ENCODE results near the gene TCEAL8. TPM values are rescaled to one million over a fixed set of nuclear protein-coding genes. Genes with fewer than 3 reads are reported as not detected.

The TCEAL8 gene
- total RNA-seq, 1 experiment from 2014 or later = not detected

DNA sequence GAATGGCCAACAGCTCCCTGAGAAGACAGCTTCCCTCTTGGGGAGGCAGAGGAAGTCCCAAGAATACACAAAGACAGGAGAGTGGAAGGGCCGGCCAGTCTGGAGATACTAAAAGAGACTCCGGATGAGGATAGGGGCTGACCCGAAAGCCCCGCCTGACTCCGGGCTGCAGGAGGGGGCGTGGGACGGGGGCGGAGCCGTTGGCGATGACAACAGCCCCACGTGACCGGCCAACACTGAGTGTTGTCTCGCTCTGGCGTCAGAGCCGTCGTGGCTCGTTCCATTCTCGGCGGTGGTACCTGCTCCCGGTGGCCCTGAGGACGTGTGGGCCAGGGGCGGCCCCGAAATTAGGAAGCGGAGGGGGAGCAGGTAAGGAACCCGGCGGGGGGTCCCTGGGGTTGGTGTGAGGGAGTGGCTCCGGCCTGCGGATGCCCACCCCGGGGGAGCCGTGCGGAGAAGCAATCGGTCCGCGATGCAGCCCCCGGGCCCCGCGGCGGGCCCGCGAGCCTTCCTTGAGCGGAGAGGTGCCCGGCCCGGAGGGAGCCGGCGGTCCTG is 40.0 kb downstream of the TCEAL8 start, which contains the start of gene BEX4:
Gene BEX4, plus strand, starts transcription at position 239 of the 555 bp plus-strand sequence. CDS start 1,046 bp downstream, outside the sequence.
- TF ChIP-seq, protein P1, sequence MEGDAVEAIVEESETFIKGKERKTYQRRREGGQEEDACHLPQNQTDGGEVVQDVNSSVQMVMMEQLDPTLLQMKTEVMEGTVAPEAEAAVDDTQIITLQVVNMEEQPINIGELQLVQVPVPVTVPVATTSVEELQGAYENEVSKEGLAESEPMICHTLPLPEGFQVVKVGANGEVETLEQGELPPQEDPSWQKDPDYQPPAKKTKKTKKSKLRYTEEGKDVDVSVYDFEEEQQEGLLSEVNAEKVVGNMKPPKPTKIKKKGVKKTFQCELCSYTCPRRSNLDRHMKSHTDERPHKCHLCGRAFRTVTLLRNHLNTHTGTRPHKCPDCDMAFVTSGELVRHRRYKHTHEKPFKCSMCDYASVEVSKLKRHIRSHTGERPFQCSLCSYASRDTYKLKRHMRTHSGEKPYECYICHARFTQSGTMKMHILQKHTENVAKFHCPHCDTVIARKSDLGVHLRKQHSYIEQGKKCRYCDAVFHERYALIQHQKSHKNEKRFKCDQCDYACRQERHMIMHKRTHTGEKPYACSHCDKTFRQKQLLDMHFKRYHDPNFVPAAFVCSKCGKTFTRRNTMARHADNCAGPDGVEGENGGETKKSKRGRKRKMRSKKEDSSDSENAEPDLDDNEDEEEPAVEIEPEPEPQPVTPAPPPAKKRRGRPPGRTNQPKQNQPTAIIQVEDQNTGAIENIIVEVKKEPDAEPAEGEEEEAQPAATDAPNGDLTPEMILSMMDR (IDR thresholded peaks at IDR 0.05; ENCODE audit: unreplicated experiment) = no peak
- Mint-ChIP-seq H3K4me3 (ENCODE audit: low read depth, unreplicated experiment) (no peak within 1 kb of the TSS), H3K9me3 (ENCODE audit: low read depth, unreplicated experiment) (no peaks in the 10 kb centered on the region), H3K36me3 (ENCODE audit: insufficient read depth, unreplicated experiment) (no peaks in the 10 kb centered on the region), H3K27ac (ENCODE audit: unreplicated experiment) (no peak within 1 kb of the TSS), H3K4me1 (ENCODE audit: low read depth, unreplicated experiment) (no peaks in the 10 kb centered on the region), H3K27me3 (ENCODE audit: unreplicated experiment) (peaks cover 15% of the 10 kb centered on the region)
- CTCF ChIA-PET = no interaction called here
- peak; percentile 2 for DNase-seq
- intact Hi-C loops (cut with micrococcal nuclease; ENCODE audit: unreplicated experiment) = loop anchor here (5.0 kb wide), 1 partner anchor 127 kb away; no protein-coding TSS in a partner anchor
- BruUV-seq (replicated peaks) = no TSS peak

DNA sequence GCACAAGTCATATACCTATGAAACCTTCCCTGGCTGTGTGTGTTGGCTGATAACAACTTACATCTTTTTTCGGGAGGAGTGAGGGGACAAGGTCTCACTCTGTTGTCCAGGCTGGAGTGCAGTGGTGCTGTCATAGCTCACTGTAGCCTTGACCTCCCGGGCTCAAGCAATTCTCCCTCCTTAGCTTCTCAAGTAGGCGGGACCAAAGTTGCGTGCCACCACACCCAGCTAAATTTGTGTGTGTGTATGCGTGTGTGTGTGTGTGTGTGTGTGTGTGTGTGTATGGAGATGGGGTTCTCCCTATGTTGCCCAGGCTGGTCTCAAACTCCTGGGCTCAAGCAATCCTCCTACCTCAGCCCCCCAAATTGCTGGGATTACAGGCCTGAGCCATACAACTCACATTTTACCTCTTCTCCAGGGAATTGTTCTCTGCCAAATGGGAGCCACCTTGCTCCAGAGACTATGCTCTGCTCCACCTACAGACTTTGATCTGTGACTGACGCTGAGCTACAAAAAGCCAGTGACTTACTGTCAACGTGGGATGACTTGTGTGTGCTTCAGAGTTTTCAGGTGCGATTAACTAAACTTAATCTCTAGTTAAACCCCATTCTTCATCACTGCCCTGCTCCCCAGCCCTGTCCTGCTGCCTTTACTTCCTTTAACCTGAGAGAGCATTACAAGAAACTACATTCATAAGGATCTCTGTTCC is 42.1 kb downstream of the TCEAL8 start:
- no peak for DNase-seq
- BruUV-seq (replicated peaks) = no TSS peak
- TF ChIP-seq, protein P1 (IDR thresholded peaks at IDR 0.05; ENCODE audit: unreplicated experiment) = no peak
- Mint-ChIP-seq H3K27ac (ENCODE audit: unreplicated experiment) (no peak overlapping the region), H3K36me3 (ENCODE audit: insufficient read depth, unreplicated experiment) (no peaks in the 10 kb centered on the region), H3K27me3 (ENCODE audit: unreplicated experiment) (peaks cover 3% of the 10 kb centered on the region), H3K4me3 (ENCODE audit: low read depth, unreplicated experiment) (no peak overlapping the region), H3K9me3 (ENCODE audit: low read depth, unreplicated experiment) (no peaks in the 10 kb centered on the region), H3K4me1 (ENCODE audit: low read depth, unreplicated experiment) (no peaks in the 10 kb centered on the region)
- CTCF ChIA-PET = no interaction called here
- intact Hi-C loops (cut with micrococcal nuclease; ENCODE audit: unreplicated experiment) = loop anchor here (5.0 kb wide), 1 partner anchor 129 kb away; no protein-coding TSS in a partner anchor

DNA sequence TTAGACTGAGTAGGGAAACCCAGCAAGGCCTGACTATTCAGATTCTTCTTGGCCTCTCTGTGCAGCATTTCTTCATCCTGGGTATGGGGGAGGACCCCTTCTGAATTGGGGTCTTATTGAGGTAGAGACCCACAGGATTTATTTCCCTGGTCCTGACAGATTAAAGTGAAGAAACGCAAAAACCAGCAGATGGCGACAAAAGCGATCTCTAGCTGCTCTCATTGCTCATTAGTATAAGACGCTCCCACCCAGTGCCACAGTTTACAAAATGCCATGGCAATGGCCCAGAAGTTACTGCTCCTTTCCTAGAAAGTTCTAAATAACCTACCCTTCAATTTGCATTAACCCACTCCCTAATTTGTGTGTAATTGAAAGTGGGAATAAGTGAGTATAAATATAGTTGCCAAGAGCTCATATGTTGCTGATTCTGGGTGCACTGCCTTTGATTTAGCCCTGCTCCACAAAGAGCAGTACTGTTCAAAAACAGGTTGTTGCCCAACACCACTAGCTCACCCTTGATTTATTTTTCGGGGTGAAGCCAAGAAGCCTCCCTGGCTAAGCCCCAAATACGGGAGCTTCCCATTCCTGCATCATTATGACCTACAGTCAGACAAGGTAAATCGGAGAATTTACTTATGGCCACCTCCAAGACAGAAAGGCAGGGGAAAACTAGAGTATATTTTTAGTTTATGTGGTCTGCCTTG is 43.8 kb downstream of the TCEAL8 start:
- CTCF ChIA-PET = interaction anchor here (0.6 to 1.2 kb wide), 5 partner anchors 17 to 278 kb away, joined by 3 to 10 read pairs (median 6); no protein-coding TSS in a partner anchor
- TF ChIP-seq, protein P1 (IDR thresholded peaks at IDR 0.05; ENCODE audit: unreplicated experiment) = peak; percentile 43
- H3K36me3 Mint-ChIP-seq (ENCODE audit: insufficient read depth, unreplicated experiment) = no peaks in the 10 kb centered on the region
- intact Hi-C loops (cut with micrococcal nuclease; ENCODE audit: unreplicated experiment) = loop anchor here (1.0 to 5.0 kb wide), 4 partner anchors 37 to 278 kb away; no protein-coding TSS in a partner anchor
- H3K9me3 Mint-ChIP-seq (ENCODE audit: low read depth, unreplicated experiment) = no peaks in the 10 kb centered on the region
- no TSS peak for BruUV-seq (replicated peaks)
- peaks cover 6% of the 10 kb centered on the region for H3K27me3 Mint-ChIP-seq (ENCODE audit: unreplicated experiment)
- peak; percentile 39 for DNase-seq
- no peak overlapping the region for H3K4me3 Mint-ChIP-seq (ENCODE audit: low read depth, unreplicated experiment)
- no peak overlapping the region for H3K27ac Mint-ChIP-seq (ENCODE audit: unreplicated experiment)
- no peaks in the 10 kb centered on the region for H3K4me1 Mint-ChIP-seq (ENCODE audit: low read depth, unreplicated experiment)

DNA sequence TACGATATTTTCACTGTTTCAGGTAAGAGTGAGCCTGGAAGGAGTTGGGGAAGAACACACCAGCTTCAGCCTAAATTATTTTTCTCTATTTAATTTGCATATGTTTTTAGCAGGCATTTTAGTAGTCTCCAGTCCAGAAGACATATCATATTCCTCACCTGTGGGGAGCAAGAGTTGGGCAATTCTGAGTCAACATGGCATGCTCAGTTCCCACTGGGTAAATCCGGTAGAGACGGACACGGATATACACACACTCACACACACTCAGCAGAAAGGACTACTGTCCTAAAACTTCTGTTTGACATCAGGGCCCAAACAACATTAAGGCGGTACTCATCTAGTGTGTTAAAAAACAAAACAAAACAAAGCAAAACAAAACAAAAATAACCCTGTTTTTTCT is 44.9 kb downstream of the TCEAL8 start:
- no peaks in the 10 kb centered on the region for H3K36me3 Mint-ChIP-seq (ENCODE audit: insufficient read depth, unreplicated experiment)
- no peak overlapping the region for H3K27ac Mint-ChIP-seq (ENCODE audit: unreplicated experiment)
- CTCF ChIA-PET = no interaction called here
- no peaks in the 10 kb centered on the region for H3K4me1 Mint-ChIP-seq (ENCODE audit: low read depth, unreplicated experiment)
- H3K4me3 Mint-ChIP-seq (ENCODE audit: low read depth, unreplicated experiment) = no peak overlapping the region
- no peak for DNase-seq
- BruUV-seq (replicated peaks) = no TSS peak
- H3K27me3 Mint-ChIP-seq (ENCODE audit: unreplicated experiment) = peaks cover 7% of the 10 kb centered on the region
- TF ChIP-seq, protein P1 (IDR thresholded peaks at IDR 0.05; ENCODE audit: unreplicated experiment) = no peak
- no peaks in the 10 kb centered on the region for H3K9me3 Mint-ChIP-seq (ENCODE audit: low read depth, unreplicated experiment)
- intact Hi-C loops (cut with micrococcal nuclease; ENCODE audit: unreplicated experiment) = loop anchor here (5.0 kb wide), 1 partner anchor 132 kb away; no protein-coding TSS in a partner anchor

Other genes starting within 250 kb of the TCEAL8 start
- 9.2 and 12.9 TPM in 2 replicates for gene BEX1, start 191.0 kb downstream of the TCEAL8 start, total RNA-seq (2022)
- gene NXF3, start 162.0 kb downstream of the TCEAL8 start, total RNA-seq (2022) = 0.27 TPM in 1 of 2 replicates, not detected in the other
- gene BEX4, start 40.0 kb downstream of the TCEAL8 start, total RNA-seq (2022) = not detected in 2 replicates
- not detected in 2 replicates for gene TCEAL5, start 21.6 kb upstream of the TCEAL8 start, total RNA-seq (2022)
- 2.5 and 4.0 TPM in 2 replicates for gene BEX2, start 55.8 kb upstream of the TCEAL8 start, total RNA-seq (2022)
- gene TCEAL7, start 75.1 kb upstream of the TCEAL8 start, total RNA-seq (2022) = not detected in 2 replicates
- 36.7 and 36.9 TPM in 2 replicates for gene TCEAL9, start 101.4 kb upstream of the TCEAL8 start, total RNA-seq (2022)
- 114 and 117 TPM in 2 replicates for gene BEX3, start 121.4 kb upstream of the TCEAL8 start, total RNA-seq (2022)

Measured in Calu3 (cell line).